Fibroblast of pulmonary artery (primary cell): ENCODE measurements around the gene CALHM6.
A peak's percentile ranks its signal among the peaks of the same experiment; 100 is the strongest.

Source experiments
- DNase-seq: peaks from one replicate; pipeline ENCODE4 v3.0.0-alpha.2; 2010; ENCODE audit warnings: low read depth
- H3K4me3 ChIP-seq: replicated peaks from 2 replicates; pipeline ENCODE4 v1.5.1; 2011; ENCODE audit warnings: low read depth, mild to moderate bottlenecking, control low read depth, low read length, moderate library complexity
- TF ChIP-seq, protein P1 (sequence below): IDR thresholded peaks from 2 replicates; pipeline ENCODE4 v1.5.1; 2011; ENCODE audit warnings: mild to moderate bottlenecking, control low read depth, low read length, inconsistent platforms; ENCODE audit errors: missing control alignments

The CALHM6 gene

DNA sequence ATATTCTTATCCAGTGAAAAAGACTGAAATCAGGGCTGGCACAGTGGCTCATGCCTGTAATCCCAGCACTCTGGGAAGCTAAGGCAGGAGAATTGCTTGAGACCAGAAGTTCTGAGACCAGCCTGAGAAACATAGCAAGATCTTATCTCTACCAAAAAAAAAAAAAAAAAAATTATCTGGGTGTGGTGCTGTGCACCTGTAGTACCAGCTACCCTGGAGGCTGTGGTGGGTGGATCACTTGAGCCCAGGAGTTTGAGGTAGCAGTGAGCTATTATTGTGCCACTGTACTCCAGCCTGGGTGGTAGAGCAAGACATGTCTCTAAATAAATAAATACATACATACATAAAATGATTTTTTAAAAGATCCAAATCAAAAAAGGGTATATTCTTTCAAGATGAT, 6.3 kb downstream of the CALHM6 start:
- no peak for DNase-seq
- TF ChIP-seq, protein P1, sequence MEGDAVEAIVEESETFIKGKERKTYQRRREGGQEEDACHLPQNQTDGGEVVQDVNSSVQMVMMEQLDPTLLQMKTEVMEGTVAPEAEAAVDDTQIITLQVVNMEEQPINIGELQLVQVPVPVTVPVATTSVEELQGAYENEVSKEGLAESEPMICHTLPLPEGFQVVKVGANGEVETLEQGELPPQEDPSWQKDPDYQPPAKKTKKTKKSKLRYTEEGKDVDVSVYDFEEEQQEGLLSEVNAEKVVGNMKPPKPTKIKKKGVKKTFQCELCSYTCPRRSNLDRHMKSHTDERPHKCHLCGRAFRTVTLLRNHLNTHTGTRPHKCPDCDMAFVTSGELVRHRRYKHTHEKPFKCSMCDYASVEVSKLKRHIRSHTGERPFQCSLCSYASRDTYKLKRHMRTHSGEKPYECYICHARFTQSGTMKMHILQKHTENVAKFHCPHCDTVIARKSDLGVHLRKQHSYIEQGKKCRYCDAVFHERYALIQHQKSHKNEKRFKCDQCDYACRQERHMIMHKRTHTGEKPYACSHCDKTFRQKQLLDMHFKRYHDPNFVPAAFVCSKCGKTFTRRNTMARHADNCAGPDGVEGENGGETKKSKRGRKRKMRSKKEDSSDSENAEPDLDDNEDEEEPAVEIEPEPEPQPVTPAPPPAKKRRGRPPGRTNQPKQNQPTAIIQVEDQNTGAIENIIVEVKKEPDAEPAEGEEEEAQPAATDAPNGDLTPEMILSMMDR, result no peak
- no peak overlapping the region for H3K4me3 ChIP-seq

DNA sequence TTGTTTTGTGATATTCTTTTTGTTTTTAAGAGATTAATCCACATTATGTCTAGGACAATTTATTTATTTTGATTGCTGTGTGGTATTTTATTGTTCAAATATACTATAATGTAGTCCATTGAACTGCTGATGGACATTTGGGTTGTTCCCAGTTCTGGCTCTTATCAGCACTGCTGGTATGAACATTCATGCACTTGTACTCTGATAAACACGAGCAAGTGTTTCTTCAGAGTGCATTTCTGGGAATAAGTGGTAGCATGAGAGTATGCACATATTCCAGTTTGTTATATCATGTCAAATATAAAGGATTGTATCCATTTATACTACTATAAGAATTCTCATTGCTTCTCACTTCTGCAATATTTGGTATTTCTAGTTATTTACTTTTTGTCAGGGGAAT, 7.1 kb downstream of the CALHM6 start:
- no peak overlapping the region for H3K4me3 ChIP-seq
- TF ChIP-seq, protein P1, result no peak
- DNase-seq, result no peak

DNA sequence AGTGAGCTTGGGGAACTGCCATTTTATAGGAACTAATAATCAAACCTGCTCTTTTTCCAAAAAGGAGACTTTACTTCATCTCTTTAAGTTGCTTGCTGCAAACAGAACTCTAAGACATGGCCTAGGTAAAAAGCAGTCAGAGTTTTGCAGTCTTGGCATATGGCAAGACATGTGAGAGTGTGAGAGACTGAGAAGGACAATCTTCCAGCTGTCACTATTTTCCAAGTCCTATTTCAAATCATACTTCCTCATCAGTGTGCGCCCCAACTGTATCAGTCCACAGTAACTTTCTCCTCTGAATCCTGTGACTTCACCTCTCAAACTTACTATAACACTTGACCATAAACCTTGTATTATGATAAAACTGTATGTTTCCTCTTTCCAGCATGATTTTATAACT, 10.4 kb downstream of the CALHM6 start:
- H3K4me3 ChIP-seq, result no peak overlapping the region
- TF ChIP-seq, protein P1, result no peak
- DNase-seq, result no peak

DNA sequence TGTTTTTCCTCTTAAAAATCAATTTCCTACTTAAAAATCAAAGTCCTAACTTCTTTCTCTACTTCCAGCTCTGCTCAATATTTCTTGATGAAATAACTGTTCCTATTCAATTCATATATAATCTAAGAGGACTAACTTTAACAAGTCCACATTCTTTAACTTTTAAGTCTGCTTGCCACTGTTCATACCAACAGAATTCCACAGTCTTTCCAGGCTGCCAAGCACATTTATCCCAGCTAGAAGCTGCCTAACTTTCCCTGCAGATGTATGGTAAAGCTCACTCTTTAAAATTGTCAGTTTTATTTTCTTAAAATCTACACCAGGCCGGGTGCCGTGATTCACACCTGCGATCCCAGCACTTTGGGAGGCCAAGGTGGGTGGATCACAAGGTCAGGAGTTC, 11.5 kb downstream of the CALHM6 start:
- TF ChIP-seq, protein P1, result no peak
- DNase-seq, result no peak

DNA sequence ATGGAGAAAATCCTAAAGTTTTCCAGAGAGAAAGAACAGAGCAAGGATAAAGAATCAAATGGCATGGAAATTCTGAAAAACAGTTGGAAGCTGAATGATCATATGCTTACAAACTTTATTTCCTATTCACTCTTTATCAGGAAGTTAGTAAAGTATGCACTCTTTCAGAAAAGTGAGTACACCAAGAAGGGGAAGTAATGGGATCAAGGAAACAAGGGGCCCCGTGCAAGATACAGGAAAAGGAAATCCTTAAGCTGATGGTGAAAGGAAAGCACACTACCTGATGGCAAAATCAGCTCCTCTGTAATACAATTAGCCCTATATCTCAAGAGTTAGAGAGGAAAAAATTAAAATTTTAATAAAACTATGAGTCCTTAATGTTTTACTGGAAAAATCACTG, 14.0 kb downstream of the CALHM6 start:
- DNase-seq, result no peak
- TF ChIP-seq, protein P1, result no peak
- H3K4me3 ChIP-seq, result no peak overlapping the region

More for the DNA sequence above, 11.5 kb downstream of the CALHM6 start:
- H3K4me3 ChIP-seq, result no peak overlapping the region

DNA sequence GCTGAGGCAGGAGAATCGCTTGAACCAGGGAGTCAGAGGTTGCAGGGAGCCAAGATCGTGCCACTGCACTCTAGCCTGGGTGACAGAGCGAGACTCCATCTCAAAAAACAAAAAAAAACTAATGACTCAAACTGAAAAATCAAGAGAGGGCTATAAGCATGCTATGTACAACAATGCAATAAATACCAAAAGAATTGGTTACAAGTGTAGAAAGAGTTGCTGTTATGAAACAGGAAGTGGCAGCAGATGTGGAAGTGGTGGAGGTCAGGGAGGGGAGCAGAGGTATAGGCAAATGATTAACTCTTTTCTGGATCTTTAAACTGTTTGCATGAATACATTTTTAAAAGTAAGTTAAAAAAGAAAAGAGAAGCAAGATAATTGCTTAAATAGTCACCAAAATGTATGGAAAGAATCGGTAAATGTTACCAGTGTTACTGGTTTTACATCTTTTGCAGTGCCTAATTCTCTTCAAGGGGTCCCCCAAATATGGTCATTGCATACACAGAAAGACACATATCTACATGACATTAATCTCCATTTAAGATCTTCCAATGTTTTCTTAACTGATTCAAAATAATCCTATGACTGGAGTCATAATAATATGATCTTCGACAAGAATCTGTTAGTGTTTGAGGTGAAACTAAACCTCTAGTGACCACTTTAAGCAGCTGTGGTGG, 15.0 kb downstream of the CALHM6 start:
- TF ChIP-seq, protein P1, result no peak
- no peak overlapping the region for H3K4me3 ChIP-seq
- DNase-seq, result peak; percentile 55

DNA sequence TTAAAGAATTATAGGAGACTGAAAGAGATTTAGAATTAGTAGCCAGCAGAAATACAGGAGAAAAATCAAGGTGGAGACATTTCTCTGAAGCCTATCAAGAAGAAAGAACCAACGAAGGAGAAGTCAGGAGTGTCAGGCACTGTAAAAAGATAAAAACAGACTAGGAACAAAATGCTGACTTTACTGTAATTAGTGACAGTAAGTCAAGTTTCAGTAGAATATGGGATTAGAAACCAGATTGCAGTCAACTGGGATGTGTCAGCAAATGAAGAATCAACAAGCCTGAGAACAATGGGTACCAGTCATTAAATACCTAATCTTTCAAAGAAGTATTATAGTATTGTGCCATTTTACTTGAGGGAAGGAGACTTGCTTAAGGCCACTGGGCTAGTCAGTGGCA, 21.6 kb downstream of the CALHM6 start:
- TF ChIP-seq, protein P1, result no peak
- no peak for DNase-seq
- no peak overlapping the region for H3K4me3 ChIP-seq
